GM12891 (cell line): ENCODE data around the gene RGS10.
"Not testable (repeated sequence)": the region's sequence is repeated elsewhere in the genome, so short reads cannot be mapped to it uniquely, and the experiment has no call there.

Experiments
- DNase-seq: peaks from one replicate; pipeline ENCODE4 v3.0.0; 2011; ENCODE audit warnings: low spot score; ENCODE audit not compliant: insufficient read length
- FAIRE-seq: peaks from 2 replicates; lab custom pipeline; 2011; peaks lifted over from hg19 to GRCh38; lab: Jason Lieb, UNC
- PAX5 ChIP-seq: IDR thresholded peaks from 2 replicates; pipeline ENCODE4 v1.6.1; 2011; ENCODE audit warnings: low read length, moderate library complexity, mild to moderate bottlenecking; ENCODE audit not compliant: insufficient read depth, severe bottlenecking
- POLR2A ChIP-seq: IDR thresholded peaks from 2 replicates; pipeline ENCODE4 v1.6.1; 2011; ENCODE audit warnings: low read depth, low read length, control low read depth
- POLR2AphosphoS5 ChIP-seq: IDR thresholded peaks from 2 replicates; pipeline ENCODE4 v1.6.1; 2011; ENCODE audit warnings: low read depth, low read length, control low read depth
- POU2F2 ChIP-seq: IDR thresholded peaks from 2 replicates; pipeline ENCODE4 v1.6.1; 2011; ENCODE audit warnings: low read depth, mild to moderate bottlenecking, control low read depth, low read length, moderate library complexity
- SPI1 ChIP-seq: IDR thresholded peaks from 2 replicates; pipeline ENCODE4 v1.6.1; 2011; ENCODE audit warnings: low read depth, low read length, control low read depth
- TAF1 ChIP-seq: IDR thresholded peaks from 2 replicates; pipeline ENCODE4 v1.6.1; 2011; ENCODE audit warnings: low read depth, low read length, control low read depth

The RGS10 gene

DNA sequence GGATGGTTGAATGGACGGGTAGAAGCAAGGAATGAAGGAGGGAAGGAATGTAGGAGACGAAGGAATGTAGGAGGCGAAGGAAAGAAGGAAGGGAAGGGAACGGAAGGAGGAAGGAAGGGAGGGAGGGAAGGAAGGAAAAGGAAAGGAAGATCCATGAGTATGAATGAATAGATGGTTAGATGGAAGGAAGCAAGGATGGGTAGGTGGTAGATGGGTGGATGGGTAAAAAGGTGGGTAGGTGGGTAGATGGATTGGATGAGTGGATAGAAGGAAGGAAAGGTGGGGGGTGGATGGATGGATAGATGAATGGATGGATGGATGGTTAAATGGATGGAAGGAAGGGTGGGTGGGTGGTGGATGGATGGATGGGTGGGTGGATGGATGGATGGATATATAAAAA is 77.4 kb downstream of the RGS10 start:
- TF ChIP-seq PAX5 (no peak), TAF1 (no peak), POU2F2 (no peak), SPI1 (no peak), POLR2AphosphoS5 (no peak), POLR2A (no peak)
- DNase-seq: no peak
- peak; percentile 5 for FAIRE-seq

DNA sequence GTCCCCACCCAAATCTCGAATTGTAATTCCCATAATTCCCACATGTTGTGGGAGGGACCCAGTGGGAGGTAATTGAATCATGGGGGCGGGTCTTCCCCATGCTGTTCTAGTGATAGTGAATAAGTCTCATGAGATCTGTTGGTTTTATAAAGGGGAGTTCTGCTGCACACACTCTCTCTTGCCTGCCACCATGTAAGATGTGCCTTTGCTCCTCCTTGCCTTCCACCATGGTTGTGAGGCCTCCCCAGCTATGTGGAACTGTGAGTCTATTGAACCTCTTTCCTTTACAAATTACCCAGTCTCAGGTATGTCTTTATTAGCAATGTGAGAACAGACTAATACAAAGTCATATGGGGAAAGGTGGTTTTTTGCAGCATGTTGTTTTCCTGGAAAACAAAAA is 79.3 kb downstream of the RGS10 start:
- not testable (repeated sequence) for DNase-seq, FAIRE-seq

DNA sequence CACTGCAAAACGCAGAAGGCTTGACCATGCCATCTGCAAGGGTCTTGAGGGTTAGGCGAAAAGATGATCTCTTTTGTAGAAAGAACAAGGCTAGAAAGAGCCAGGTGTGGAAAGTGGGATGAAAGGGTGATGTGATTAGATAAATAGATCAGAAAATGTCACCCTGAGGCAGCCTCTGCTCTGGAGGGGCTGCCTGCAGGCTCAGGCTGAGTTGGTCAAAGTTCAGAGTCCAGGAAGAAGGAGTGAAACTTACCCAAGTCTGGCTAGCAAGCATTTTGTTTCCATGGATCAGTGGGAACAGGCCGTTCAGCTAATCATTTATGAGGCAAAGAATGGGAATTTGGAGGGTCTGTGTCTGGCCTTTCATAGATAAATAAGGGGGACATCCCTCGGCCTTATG is 79.7 kb downstream of the RGS10 start:
- DNase-seq (no peak), FAIRE-seq (peak; percentile 61)

DNA sequence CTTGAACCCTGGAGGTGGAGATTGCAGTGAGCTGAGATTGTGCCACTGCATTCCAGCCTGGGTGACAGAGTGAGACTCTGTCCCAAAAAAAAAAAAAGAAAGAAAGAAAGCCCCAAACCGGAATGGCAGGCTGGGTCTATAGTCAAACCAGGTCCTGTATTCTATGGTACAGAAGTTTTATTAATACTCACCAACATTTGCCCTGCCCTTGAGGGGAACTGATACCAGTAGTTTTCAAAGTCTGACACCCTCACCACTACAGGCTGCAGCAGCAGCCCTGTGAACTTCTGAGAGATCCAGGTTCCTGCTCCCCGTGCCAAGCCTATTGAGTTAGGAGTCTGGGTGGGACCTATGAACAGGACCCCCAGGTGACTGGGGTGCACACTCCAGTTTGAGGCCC is 80.6 kb downstream of the RGS10 start:
- FAIRE-seq: peak; percentile 72
- TF ChIP-seq PAX5: no peak
- TF ChIP-seq SPI1: peak; percentile 93
- no peak for TF ChIP-seq POLR2AphosphoS5
- no peak for TF ChIP-seq POLR2A
- DNase-seq: no peak

More for the DNA sequence above, 79.7 kb downstream of the RGS10 start:
- TF ChIP-seq POLR2A (no peak), POU2F2 (no peak), PAX5 (no peak), TAF1 (no peak), POLR2AphosphoS5 (no peak), SPI1 (no peak)

DNA sequence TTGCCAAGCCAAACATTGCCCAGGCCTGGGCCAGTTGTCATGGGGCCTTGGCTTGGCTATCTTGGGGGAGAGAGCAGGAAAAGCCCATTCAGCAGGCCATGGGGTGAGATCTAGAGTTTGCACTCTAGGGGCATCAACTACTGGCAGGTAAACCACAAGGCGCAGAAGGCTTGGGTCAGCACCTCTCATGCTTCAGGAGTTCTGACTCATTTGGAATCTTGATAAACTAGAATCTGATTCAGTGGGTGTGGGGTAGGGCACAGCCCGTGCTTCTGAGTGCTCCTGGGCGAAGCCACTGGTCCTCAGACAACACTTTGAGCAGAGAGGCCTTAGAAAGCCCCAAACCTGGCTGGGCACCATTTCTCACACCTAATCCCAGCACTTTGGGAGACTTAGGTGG is 81.1 kb downstream of the RGS10 start:
- no peak for TF ChIP-seq TAF1
- no peak for TF ChIP-seq POLR2A
- TF ChIP-seq SPI1: no peak
- TF ChIP-seq PAX5: peak; percentile 73
- FAIRE-seq (peak; percentile 89), DNase-seq (no peak)

DNA sequence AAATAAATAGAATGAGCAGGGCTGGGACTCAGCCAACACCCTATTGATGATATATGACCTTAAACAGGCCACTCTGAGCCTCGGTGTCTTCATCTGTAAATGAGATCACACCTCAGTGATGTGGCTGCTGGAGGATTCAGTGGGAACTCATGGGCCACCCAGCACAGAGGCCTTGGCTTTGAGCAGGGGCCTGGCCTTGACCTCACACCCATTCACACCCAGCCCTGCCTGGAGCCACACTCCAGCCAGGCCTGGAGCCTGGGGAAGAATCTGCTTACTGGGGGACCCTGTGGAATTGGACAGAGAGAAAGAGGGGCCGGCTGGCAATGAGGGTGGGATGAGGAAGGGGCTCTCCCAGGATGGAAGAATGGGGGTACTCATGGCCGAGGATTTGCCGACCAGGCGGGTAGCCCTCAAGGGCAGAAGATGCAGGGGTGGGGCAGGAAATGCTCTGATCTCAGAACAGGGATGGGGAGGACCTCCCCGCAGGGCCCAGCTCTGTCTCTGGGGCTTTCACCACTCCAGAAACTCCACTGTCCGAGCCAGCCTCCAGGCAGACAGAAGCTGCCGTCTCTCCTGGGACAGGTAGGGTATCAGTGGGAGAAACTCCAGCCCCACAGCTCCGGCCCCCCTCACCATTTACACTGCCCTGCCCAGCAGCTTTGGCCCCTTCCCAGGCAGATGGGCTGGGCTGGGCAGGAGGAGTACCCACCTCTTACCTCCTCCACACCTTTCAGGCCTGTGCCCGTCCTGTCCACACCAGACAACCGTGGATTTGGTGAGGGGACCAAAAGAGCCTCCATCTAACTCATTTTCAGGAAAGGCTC is 81.9 kb downstream of the RGS10 start:
- FAIRE-seq (no peak), DNase-seq (no peak)
- TF ChIP-seq SPI1 (no peak), POLR2AphosphoS5 (no peak), PAX5 (no peak), TAF1 (no peak), POLR2A (no peak), POU2F2 (no peak)

DNA sequence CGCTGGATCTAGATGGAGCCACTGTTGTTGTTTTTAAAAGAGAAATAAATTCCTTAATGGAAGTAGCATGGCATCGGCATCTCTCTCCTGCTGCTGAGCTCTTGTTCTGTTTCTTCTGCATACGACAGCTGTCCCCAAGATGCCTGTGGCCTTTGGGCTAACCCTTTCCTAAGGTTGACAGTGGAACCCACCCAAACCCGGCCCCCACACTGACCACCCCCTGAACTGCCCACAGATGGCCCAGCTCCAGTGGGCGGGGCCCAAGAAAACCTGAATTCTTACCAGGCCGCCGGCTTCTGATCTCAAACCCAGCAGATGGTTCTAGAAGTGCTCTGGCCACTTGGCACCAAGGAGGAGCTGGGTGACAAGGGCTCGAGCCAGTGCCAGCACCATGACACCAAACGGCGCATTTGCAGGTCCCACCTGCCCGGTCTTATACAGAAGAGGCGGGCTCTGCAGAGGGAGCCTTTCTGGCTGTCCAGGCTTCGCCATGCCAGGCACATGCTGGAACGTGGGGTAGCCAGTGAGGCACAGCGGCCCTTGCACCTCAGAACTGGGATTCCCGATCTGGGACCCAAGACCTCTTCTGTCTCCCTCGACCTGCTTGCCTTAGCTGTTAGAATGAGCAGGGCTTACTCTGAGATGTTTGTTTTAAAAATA is 82.7 kb downstream of the RGS10 start:
- FAIRE-seq (no peak), DNase-seq (no peak)
- TF ChIP-seq POU2F2: no peak
- no peak for TF ChIP-seq TAF1
- TF ChIP-seq POLR2A: no peak
- no peak for TF ChIP-seq POLR2AphosphoS5
- TF ChIP-seq PAX5: no peak
- no peak for TF ChIP-seq SPI1

DNA sequence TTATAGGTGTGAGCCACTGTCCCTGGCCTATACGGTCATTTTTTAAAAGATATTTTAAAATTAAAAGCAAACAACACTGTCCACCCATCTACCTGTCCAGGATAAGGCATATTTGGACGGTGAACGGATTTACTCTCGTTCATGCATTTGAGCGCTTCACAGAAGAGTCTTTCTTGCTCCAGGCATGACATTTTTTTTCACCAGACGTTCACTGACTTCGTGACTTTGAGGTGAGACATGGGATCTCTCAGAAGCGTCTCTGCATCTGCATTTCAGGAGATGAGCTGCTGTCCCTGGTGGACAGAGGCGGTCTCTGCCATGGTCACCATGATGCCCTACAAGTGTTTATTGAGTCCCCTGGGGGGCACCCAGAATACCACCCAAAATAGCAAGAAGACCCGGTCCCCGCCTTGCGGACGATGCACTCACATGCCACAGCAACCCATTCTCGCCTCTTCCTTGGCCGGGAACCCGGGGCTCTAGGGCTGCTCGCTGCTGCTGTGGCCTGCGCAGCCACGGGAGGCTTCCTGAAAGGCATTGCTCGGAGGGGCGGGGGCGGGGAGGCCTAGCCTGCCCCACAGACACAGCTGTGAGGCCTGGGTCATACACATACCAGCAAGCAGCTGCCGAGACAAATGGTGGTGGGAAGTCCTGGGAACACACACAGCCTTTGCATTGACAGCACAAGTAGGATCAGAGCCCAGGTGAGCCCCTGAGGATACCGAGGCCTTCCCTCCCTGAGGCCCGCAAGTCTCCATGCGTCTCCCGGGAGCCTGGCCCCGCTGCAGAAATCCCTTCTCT is 84.4 kb downstream of the RGS10 start:
- DNase-seq (no peak), FAIRE-seq (no peak)
- TF ChIP-seq POLR2AphosphoS5 (no peak), SPI1 (no peak), TAF1 (no peak), POLR2A (no peak), PAX5 (no peak), POU2F2 (no peak)

DNA sequence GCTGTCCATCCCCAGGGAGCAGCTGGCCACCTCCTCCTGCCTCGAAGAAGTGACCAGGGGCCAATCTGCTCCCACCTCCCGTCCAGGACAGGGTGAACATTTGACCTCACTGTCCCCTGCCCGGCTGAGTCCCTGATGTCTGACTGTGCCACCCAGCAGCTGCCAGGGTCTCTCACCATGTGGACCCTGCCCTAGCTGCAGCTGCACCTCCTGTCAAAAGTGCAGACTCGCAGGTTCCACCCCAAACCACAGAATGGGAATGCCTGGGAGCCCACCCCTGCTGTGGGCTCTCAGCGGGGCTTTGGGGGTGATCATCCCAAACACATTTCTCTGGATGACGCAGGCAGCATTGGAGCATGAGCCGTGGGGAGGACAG is 86.1 kb downstream of the RGS10 start:
- TF ChIP-seq POU2F2: no peak
- no peak for TF ChIP-seq POLR2A
- TF ChIP-seq SPI1: no peak
- no peak for TF ChIP-seq TAF1
- no peak for TF ChIP-seq POLR2AphosphoS5
- DNase-seq: no peak
- peak; percentile 20 for FAIRE-seq
